ENCODE results near the gene ITGA5.
A peak's percentile ranks its signal among the peaks of the same experiment; 100 is the strongest.

ITGA5 gene

DNA sequence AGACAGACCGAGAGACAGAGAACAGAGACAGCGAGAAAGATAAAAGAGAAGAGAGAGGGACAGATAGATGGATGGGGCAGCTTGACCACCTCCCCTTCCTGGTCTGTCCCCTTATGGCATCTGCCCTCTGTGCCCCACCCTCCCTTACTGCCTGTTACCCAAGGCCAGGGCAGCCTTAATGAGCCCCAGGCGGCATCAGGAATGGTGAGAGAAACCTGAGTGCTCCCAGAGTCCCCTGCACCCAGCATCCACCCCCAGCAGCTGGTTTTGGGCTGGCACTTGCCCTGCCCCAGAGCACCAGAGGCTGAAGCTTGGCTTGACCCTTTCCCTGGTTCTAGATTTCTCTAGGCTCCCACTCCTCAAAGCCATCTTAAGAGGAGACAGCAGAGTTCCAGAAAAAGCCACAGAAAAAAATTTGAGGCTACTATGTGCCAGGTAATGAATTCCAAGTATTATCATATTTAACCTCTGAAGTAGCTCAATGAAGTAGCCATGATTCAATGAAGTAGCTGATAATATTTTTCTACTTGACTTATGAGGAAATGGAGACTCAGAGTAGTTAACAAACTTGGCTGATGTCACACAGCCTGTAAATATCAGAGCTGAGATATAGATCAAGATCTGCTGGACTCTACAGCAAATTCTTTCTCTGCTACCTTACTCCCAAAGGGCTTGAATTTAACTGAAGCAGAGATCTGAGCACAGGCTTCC, 32.5 kb downstream of the ITGA5 start:
- no peak for DNase-seq

DNA sequence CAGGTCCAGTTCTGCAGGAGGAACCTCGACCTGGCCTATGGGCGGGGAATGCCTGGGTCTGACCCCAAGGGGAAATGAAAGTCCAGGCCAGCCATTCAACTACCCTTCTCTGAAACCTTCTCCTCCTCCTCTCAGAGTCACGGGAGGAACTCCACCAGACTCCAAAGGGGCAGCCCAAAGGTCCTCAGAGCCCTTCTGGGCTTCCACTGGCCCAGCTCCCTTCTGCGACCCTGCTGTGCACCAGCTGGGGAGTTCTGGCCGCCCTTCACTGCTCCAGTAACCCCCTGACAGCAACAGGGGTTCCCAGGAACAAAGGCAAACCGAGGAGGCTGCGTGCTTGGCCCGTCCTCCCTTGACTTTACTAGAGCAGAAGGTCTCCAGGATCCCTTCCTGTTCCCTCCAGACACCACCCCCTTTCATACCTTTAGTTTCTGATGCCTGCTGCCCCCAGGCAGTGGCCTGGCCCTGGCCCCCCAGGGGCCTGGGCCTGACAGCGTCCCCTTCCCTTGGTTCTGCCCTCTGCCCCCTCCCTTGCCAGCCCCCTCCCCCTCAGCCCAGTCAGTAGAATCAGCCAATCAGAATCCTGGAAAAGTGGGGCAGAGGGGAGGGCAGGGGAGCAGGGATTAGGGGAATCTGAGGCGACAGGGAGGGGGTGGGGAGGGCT, 33.7 kb downstream of the ITGA5 start:
- no peak for DNase-seq

DNA sequence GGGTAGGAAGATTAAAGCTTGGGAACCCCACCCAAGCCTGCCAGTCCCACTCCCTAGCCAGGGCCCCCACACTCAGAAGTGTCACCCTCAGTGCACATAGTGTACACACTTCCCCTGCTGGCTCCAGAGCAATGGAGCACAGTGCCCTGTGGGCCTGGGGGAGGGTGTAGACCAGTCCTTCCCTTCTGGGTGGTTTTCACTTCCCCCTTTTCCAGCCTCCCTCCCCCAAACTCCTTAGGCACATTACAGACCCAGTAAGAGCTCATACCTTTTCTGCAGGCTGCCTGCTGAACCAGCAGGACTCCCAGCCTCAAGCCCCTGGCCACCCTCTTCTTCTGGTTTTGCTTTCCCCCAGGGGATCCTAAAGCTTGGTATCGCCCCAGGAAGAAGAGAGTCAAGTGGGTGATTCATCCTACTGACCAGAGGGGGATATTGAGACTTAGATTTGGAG, 34.5 kb downstream of the ITGA5 start, which contains the start of gene ZNF385A:
Gene ZNF385A (minus strand): TSS at position 143 of the 451 bp plus-strand sequence. CDS start 219 bp downstream, outside the sequence.
- no peak for DNase-seq

DNA sequence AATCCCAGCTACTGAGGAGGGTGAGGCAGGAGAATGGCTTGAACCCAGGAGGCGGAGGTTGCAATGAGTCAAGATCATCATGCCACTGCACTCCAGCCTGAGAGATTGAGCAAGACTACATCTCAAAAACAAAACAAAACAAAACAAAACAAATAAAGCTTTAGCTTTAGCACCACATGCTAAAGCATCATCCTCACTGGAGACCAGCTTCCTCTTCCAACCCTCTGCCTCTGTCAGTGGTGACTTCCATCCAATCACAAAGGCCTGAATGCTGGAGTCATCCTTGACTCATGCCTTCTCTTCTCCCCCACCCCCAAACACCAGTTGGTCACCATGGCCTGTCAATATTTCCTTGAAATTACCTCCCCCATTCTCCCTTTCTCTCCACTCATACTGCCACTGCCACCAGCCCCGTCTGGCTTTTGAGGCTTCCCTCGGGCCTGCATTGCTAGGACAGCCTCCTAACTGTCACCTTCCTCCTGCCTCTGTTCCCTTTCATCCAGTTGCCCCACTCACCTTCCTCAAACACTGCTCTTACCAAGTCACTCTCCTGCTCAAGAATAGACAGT, 35.9 kb downstream of the ITGA5 start:
- peak; percentile 56 for DNase-seq

DNA sequence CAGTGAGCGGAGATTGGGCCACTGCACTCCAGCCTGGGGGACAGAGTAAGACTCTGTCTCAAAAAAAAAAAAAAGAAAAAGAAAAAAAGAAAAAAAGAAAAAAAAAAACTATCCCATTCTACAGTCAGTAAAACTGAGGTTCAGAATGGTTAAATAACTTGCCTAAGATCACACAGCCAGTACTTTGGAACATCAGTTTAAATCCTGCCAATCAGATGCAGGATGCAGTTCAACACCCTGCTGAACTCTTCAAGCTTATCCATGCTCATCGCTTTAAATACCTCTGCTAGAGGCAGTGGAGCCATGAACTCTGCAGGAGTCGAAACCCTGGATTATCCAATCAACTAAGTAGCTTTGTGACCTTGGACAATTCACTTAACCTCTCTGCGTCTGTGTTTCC, 37.9 kb downstream of the ITGA5 start:
- DNase-seq: no peak

DNA sequence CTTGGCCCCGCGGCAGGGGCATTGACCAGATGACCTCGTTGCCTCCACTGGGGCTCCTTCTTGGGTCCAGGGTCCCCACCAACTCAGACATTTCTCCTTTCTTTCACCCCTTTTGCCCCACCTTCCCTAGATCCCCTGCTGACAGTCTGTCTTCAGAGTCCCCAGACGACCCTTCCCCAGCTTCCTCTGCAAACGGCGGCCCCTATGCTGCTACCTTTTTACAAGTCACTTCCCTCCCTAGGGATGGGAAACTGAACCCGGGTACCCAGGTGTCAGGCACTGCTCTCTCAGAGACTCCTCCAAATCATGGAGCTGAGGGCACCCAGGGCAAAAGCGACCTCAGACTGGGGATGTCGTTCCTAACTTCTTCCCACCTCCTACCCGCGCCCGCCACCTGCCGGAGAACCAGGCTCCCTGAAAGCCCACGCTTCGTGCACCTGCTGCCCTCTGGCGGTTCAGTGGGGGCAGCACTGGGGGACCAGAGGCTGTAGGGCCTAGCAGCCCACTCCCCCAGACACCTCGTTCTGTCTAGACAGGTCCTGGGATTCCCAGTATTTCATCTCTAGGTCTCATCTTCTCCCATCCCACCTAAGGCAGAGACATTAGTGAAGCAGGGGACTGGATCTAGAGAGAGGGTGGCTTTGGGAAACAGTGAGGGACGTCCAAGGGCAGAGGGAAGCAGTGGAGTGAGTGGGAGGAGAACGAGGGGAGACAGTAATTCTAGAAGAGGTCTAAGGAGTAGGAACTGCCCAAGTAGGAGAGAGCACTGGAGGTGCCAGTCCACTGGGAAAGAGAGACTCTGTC, 39.5 kb downstream of the ITGA5 start:
- DNase-seq: peak; percentile 95

DNA sequence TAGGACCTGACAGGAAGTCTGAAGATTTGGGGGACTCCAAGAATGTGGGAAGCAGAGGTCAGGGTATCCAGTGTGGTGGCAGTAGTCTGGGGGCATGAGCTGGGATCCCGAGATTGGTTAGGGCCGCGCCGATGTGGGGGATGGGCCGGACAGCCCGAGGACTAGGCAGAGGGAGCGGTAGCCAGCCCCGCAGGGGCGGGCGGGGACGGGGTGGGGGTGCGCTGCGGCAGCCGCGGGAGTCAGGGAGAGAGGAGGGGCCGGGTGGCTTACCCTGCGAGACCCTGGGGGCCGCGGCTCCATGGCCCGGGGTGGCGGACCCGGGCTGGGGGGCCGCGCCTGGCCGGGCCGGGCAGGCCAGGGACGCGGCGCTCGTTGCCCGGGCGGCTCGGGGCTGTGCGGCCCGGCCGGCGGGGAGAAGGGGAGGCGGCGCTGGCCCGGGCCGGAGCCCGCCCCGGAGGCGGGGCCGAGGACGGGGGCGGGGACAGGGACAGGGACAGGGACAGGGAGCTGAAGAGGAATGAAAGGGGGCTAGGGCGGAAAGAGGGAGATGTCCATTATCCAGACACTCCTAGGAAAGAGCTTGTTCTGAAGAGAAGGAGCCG, 40.2 kb downstream of the ITGA5 start:
- DNase-seq: no peak

DNA sequence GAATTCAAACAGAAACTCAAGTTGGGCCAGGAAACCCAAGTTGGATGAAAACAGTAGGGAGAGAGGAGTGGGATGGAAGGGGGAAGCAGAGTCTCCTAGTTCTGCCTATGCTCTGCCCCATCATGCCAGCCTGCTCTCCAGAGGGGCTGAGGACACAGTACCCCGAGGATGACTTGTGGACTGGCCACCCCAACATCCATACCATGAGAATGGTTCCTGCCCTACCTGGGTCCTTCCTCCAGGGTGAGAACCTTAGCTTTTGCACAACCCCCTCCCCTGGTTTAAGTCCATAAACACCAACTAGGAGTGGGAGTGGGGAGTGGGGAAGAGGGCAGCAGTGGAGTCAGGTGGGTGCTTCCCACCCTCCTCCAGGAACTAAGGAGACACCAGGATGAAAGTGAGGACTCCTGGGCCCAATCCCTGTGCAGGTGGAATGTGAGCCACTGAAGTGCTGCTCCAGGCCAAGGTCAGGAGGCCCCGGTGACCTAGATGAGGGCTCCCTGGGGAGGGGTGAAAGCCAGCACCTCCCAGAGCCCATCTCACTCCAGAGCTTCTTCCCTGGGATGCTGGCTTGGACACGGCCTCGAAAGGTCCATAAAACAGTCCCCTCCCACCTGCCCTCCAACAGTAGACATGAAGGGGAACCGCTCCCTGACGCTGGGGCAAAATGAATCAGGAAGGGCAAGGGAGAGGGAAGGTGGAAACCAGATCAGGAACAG, 41.1 kb downstream of the ITGA5 start:
- DNase-seq: no peak

DNA sequence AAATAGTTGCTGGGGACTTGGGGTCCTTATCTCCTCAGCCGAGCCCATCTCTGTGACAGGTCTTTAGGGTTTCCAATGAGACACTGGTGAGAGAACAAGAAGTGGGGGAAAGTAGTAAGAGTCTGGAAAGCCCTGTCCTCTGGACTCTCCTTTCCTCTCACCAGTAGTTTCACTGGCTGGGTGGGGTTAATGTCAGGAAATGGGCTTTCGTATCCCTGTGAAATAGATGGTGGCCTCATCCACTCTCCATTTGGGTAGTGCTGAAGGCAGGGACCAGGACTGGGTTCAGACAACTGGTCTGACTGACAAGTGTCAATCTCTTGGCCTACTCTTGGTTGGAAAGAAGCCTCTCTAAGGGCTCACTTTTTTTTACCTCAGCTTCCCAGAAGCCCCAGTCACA, 42.1 kb downstream of the ITGA5 start:
- no peak for DNase-seq

DNA sequence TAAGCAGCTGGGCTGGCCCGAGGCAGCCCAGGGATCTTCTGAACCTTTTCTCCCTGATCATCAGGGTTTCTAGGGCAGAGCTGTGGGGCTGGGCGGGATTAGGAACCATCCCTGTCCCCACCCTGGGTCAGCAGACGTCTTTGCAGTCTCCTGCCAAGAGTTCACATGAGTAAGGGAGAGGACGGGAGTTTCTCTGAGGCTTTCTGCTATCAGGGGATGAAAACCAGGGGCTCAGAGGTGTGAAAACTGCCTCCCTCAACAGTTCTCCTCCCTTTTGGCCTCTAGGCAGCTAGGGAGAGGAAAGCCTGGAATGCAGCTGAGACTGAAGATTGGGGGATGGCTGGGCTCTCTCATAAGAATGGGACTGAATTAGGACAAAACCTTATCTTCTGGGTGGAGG, 42.5 kb downstream of the ITGA5 start:
- DNase-seq: no peak

DNA sequence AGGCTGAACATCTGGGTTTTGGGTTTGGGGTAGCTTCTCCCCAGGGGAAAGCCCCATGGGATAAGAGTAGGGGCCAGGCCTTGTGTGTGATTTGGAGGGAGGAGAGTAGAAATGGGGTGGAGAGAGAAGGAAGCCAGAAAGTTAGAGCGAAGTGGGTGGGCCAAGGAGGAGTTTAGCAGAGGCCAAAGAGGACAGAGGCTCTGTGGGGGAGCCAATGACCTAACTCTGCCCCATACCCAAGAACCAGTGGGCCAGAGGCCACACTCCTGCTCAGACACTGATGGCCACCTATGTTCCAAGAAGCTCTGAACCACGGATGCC, 43.8 kb downstream of the ITGA5 start:
- no peak for DNase-seq

DNA sequence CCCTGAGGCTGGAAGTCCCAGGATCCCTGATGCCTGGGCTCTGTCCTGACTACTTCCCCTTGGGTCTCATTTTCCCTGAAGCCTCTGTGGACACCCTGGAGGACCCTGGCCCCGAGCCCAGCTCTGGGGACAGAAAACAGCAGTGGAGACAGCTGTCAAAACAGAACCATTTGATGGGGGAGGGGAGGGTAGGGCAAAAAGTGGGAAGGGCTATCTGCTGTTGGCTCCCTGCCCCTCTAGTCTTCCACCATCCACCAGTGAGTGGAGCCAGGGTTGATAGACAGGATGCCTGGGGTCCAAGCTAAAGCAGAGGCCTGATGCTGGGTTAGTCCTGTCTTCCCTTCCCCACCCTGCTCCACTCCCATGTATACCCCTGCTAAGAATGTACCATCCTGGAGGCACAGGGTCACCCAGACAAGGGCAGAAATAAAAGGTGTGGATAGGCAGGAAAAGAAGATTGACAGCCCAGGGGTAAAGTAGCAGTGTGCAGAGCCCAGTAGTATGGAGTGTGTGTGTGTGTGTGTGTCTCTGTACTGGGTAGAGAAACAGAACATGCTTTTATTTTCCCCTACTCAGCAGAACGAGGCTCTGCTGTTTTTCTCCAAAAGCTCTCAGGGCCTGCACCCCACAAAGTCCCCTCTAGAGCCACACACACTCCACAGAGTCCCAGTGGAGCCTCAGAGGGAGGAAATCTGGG, 44.4 kb downstream of the ITGA5 start:
- no peak for DNase-seq

DNA sequence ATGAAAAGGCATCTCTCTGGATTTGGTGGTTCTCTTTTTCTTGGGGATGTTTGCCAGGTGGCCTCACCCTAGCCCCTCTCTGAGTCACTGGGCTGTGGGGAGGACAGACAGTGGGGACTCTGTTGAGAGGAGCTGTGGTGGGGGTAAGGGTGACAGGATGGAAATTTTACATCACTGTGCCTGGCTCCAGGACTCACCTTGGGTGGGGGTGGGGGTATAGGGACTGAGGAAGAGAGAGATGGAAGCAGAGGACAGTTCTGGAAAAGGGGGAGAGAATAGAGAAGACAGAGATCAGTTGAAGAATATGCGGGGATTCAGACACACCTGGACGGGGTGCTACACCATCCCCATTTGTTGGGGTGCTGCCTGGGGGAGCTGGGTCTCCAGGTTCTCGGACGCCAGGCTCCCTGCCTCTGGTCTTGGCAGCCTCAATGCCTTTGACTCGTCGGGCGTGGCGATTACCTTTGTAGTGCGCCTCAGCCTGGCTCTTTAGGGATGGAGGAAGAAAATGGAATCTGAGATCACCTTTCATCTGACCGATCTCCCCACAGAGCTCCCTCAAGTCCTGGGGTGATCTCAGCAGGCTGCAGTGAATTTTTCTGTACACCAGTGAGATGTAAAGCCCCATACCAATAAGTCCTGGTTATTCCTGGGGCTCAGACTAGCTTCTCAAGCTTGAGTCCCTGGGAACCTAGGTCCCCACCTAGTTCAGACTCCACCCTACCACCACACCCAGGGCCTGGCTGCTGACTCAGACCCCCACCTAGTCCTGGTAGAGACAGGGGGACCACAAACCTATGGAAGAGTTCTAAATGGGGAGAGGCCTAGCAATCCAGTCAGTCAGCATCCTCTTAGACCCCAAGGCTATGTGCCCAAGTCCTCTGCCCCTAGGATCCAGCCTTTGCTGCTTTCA, 45.2 kb downstream of the ITGA5 start:
- no peak for DNase-seq

DNA sequence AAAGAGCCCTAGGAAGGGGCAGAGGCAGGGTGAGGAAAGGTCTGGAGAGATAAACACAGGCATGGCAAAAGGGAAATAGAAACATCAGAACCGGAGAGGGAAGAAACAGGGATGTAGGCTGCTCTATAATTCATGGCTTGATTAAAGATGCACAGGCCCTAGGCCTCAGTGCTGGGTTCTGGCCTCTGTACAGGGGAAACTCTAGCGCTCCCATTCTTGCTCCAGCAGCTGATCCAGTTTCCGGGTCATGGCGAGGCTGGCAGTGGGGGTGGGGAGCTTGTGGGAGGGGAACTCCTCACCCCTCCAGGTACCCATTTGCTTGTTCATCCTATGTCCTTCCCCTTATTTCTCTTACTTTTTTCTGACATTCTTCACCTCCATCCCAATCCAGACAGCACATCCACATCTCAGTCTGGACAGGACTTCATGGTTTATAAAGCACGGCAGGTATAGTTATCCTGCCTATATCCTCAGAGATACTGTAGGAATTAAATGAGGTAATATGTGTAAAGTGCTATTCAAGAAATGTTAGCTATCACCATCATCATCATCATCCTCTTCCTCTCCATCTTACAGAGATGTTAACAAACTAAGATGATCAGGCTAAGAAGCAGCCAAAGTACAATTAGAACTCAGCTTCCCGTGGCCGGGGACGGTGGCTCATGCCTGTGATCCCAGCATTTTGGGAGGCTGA, 46.8 kb downstream of the ITGA5 start:
- DNase-seq: no peak

DNA sequence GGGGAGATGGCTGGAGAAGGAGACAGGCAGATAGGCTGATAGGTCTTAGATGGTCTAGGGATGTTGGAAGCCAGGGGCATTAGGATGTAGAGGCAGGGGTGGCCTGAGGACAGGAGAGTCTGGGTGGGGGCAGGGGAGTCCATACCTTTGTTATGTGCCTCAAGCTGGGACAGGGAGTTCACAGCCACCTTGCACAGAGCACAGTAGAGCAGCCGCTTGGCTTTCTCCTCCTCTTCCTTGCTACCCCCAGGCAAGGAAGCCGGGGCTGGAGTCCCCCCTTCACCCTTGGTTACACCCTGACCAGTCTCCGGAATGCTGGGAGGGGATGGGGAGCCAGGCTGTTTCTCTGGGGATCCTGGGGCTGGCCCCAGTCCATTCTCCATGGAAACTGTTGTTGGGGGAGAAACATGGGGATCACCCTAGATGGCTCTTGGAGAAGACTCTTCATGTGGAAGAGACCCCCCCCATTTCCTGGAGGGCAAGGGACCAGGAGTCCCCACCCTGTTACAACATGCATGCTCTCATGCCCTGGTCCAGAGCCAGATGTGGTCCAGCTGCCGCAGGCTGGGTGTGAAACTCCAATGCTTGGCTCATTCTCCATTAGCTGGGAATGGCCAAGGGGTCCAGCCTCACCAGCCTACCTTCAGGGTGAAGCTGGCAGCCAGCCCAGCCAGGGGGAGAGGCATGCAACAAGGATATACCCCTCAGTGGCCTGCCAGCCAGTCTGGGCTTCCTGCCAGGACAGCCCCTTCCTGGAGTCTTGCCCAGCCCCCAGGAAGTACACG, 47.5 kb downstream of the ITGA5 start:
- no peak for DNase-seq

DNA sequence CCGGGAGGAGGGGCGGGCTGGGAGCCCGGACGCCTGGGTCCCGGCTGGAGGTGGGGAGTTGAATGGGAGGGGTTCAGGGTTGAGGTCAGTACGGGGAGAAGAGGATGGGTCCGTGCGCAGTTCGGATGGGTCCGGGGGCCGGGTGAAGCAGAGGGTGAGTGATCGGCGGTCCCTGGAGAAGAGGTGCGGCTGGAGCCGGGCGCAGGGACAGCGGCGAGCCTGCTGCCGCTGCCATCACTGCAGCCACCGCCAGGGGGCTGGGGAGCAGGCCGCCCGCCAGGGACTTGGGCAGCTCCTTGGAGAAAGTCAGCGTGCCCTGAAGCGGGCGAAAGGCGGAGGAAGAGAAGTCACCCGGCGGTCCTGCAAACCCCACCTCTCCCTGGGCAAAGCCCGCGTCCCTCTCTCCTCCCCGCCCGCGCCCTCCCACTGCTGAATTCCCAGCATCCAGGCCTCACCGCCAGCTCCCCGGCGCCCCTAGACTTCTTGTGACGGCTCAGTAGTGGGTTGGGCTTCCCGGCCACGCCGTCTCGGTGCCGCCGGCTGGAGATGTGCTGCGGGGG, 48.8 kb downstream of the ITGA5 start:
- DNase-seq: peak; percentile 47

DNA sequence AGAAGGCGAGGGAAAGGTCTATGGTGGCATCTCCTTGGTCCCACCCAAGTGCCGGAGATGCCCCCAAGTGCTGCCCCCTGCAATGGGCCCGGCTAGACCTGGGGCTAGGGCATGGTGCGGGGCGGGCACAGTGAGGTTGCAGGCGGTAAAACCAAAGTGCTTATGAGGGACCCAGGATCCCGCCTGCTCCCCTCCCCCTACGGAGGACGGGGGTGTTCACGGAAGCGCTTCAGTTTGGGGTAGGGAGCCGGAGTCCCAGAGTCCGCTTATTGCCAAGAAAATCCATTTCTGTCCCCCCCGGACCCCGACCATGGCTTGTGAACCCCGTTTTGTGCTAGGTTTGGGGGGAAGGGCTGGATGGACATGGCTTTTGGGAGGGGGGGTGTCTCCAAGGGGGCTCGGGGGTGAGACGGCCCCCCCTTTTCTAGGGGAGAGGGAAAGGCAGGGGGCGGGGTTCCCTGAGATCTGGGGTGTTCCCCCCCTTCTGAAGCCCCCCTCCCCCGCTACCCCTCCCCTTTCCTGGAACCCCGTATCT, 49.4 kb downstream of the ITGA5 start:
- no peak for DNase-seq
